Activated T-cell treated with anti-CD3 and anti-CD28 coated beads, Interleukin-2, amount 50 U/mL, for 72 hours (primary cell): ENCODE measurements around the gene SS18L1. TPM values are rescaled to one million over a fixed set of nuclear protein-coding genes. Genes with fewer than 3 reads are reported as not detected.

ENCODE experiments used
- ATAC-seq, 2 donors: fragments of 150-1000 bp; cut with Tn5 transposase; replicated peaks in 1 of 2; 2 replicates each; pipeline ENCODE4 v1.10.0; 2021; ENCODE audit warnings: moderate library complexity in 2 of 2, mild to moderate bottlenecking in 1 of 2
- DNase-seq, 2 donors: peaks; one replicate each; pipeline ENCODE4 v3.0.0; 2021 to 2022; ENCODE audit warnings: mixed read lengths in 1 of 2
- H3K27ac Mint-ChIP-seq: one replicate; pipeline ENCODE4 v1.8.0; 2022; ENCODE audit warnings: mild to moderate bottlenecking, moderate library complexity, mixed read lengths
- H3K27me3 Mint-ChIP-seq: one replicate; pipeline ENCODE4 v1.8.0; 2022; ENCODE audit warnings: low read depth, mixed read lengths
- H3K36me3 Mint-ChIP-seq, 2 donors: one replicate each; pipeline ENCODE4 v1.8.0; 2022; ENCODE audit warnings: mixed read lengths in 2 of 2, mild to moderate bottlenecking in 1 of 2; ENCODE audit not compliant: insufficient read depth in 2 of 2
- H3K4me1 Mint-ChIP-seq: one replicate; pipeline ENCODE4 v1.8.0; 2022; ENCODE audit warnings: low read depth, mixed read lengths
- H3K4me3 Mint-ChIP-seq, 2 donors: one replicate each; pipeline ENCODE4 v1.8.0; 2022; ENCODE audit warnings: mild to moderate bottlenecking in 2 of 2, mixed read lengths in 2 of 2, moderate library complexity in 2 of 2
- H3K9me3 Mint-ChIP-seq, 2 donors: one replicate each; pipeline ENCODE4 v1.8.0; 2022; ENCODE audit warnings: mixed read lengths in 2 of 2
- total RNA-seq, 2 donors: library from RNA; stranded (reverse); gene quantifications; one replicate each; pipeline ENCODE4 v1.2.3, GENCODE V29; 2022

Gene SS18L1
- total RNA-seq, 2 donors from 2014 or later = 16.1 to 19.8 TPM

DNA sequence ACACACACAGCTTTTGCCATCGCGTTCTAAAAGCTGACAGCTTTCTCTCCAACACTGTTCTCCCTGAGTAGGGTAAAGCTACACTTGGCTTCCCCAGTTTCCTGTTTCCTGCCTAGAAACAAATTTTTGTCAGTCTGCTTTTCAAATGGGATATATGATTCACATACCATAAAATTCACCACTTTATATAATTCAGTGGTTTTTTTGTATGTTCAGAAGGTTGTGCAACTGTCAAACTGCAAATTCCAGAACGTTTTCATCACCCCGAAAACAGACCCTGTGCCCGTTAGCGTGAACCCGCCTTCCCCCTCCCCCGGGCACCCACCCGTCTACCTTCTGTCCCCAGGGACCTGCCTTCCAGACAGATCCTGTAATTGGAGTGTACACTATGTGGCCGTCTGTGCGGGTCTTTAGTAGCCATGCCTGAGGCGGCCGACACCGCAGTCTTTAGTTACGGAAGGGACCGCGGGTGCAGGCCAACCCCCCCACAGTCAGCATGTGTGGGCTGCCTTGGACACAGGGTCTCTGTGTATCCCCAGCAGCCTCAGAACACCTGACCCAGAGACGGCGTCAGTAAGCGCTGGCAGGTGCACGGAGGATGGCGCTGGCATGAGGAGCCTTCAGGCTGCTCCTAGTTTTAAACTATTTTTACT, 59.9 kb downstream of the SS18L1 start:
- ATAC-seq = no peak
- H3K27me3 Mint-ChIP-seq = no peaks in the 10 kb centered on the region
- H3K9me3 Mint-ChIP-seq = no peaks in the 10 kb centered on the region
- H3K27ac Mint-ChIP-seq = no peak overlapping the region
- H3K36me3 Mint-ChIP-seq = peaks cover 3 to 14% of the 10 kb centered on the region in 2 donors
- no peaks in the 10 kb centered on the region for H3K4me1 Mint-ChIP-seq
- no peak for DNase-seq
- no peak overlapping the region for H3K4me3 Mint-ChIP-seq

GRCh38 chr20:62205618-62206387, 62.2 kb downstream of the SS18L1 start:
- DNase-seq = no peak
- Mint-ChIP-seq H3K4me3 (no peak overlapping the region), H3K4me1 (no peaks in the 10 kb centered on the region), H3K9me3 (no peaks in the 10 kb centered on the region), H3K27ac (no peak overlapping the region), H3K27me3 (no peaks in the 10 kb centered on the region), H3K36me3 (no peaks in the 10 kb centered on the region)
- no peak for ATAC-seq

- H3K27me3 Mint-ChIP-seq = no peaks in the 10 kb centered on the region
- no peaks in the 10 kb centered on the region for H3K9me3 Mint-ChIP-seq
These were observed 62.8 kb downstream of the SS18L1 start for GRCh38 chr20:62206388-62206775.

DNA sequence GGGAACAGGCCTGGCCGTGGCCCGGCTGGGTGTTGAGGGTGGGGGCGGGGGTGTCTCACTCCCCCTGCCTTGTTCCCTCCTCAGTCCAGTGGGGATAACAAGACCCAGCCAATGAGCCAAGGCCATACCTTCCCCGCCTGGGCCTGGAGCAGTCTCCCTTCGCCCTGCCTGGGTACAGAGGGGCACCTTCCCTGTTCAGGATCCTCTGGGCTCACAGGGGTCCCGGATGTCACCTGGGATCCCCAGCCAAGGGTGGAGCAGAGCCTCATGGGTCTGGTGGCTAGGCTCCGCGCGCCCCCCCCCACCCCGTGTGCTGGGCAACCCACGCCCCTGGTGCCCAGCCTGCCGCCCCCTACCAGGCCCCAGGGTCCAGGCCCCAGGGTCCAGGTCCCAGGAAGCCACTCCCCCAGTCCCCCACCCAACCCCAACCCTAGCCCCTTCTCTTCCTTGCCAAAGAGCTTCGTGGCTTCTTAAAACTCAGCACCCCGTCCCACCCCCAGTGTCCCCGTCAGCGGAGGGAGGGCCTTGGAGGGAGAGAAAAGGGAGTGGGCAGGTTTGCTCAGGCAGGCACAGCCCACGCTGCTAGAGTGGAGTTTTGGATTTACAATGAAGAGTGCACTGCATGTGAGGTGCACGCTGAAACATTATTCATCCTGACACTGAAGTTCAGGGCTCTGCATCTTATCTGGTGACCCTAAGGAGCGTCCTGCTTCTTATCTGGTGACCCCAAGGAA, 64.7 kb downstream of the SS18L1 start:
- H3K36me3 Mint-ChIP-seq = no peaks in the 10 kb centered on the region
- no peaks in the 10 kb centered on the region for H3K4me1 Mint-ChIP-seq
- no peaks in the 10 kb centered on the region for H3K9me3 Mint-ChIP-seq
- DNase-seq (no peak), ATAC-seq (no peak)
- no peak overlapping the region for H3K4me3 Mint-ChIP-seq
- H3K27me3 Mint-ChIP-seq = no peaks in the 10 kb centered on the region
- no peak overlapping the region for H3K27ac Mint-ChIP-seq

More at GRCh38 chr20:62206388-62206775, 62.8 kb downstream of the SS18L1 start:
- DNase-seq (no peak), ATAC-seq (no peak)
- Mint-ChIP-seq H3K4me1 (no peaks in the 10 kb centered on the region), H3K4me3 (no peak overlapping the region), H3K36me3 (no peaks in the 10 kb centered on the region), H3K27ac (no peak overlapping the region)

DNA sequence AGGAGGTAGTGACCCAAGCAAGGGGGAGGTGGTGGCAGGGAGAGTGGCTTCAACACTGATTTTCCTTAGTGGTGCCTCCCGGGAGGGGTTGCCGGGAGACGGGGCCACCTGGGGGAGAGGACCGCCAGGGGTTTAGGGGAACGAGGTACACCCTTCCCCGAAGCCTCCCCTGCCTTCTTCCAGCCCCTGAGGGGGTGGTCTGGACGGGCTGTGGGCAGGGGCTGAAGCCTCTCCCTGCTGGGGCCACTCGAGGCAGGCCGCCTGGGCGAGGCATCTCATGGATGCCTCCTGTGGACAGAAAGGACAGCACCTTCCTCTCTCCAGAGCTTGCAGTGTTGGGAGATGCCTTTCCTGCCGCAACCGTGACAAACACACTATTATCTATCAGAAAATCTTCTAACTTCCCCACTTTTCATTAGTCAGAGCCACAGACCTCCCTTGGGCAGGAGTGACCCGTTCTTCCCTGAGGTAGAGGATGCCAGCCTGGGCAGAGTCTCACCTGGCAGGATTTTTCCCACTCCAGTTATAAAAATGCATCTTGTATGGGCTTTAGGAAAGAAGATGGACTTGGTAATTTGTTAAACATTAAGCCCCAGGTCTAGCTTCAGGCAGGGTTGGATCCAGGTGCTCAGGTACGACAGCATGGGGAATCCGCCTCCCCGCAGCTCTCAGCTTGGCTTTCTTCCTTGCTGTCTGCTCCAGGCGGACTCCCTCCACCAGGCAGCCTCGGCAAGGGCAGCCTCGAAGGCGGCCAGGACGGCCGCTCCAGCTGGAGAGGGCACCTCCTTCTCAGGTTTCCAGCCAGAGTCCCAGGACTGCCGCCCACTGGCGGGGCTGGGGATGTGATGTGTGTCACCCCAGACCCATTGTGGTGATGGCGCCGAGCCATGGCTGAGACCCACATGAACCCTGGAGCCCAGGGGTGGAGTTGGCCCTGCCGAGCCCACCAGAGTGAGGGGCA, 65.5 kb downstream of the SS18L1 start:
- no peaks in the 10 kb centered on the region for H3K27me3 Mint-ChIP-seq
- no peaks in the 10 kb centered on the region for H3K9me3 Mint-ChIP-seq
- H3K4me3 Mint-ChIP-seq = no peak overlapping the region
- H3K4me1 Mint-ChIP-seq = no peaks in the 10 kb centered on the region
- ATAC-seq (no peak), DNase-seq (no peak)
- no peaks in the 10 kb centered on the region for H3K36me3 Mint-ChIP-seq
- no peak overlapping the region for H3K27ac Mint-ChIP-seq

- Mint-ChIP-seq H3K27me3 (peaks cover 7% of the 10 kb centered on the region), H3K4me1 (no peaks in the 10 kb centered on the region), H3K27ac (no peak overlapping the region), H3K4me3 (no peak overlapping the region), H3K9me3 (no peaks in the 10 kb centered on the region), H3K36me3 (no peaks in the 10 kb centered on the region)
- DNase-seq (no peak), ATAC-seq (no peak)
These were observed 66.4 kb downstream of the SS18L1 start for GRCh38 chr20:62209850-62210495.

DNA sequence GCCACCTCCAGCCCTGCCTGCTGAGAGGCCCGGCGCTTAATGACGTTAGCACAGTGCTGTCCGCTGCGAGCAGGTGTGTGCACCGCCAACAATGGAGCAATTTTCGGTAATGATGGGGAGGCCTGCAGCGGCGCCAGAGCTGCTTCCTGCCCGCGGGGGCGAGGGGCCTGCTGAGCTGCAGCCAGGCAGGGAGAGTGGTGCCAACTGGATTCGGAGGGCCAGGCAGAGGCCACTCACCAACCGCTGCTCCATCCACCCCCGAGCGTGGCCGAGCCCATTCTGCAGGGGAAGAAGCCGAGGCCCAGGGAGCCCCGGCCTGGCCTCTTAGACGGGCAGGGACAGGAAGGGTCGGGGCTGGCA, 66.9 kb downstream of the SS18L1 start:
- H3K36me3 Mint-ChIP-seq = no peaks in the 10 kb centered on the region

DNA sequence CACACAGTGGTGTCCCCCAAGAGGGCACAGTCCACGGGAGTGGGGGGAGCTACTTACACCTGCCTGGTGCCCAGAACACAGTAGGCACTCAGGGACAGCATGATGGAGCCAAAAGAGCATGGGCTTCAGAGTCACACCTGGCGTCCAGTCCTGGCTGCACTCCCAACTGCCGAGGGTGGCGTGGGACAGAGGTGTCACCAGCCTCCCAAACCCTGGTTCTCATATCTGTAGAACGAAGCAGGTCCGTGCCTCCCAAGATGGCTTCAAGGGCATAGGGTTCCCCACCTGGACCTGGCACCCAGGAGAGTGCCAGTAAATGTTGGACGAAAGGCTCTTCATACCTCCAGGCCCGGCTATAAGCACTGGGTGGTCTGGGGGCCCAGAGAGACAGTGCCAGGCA, 67.6 kb downstream of the SS18L1 start:
- Mint-ChIP-seq H3K27ac (no peak overlapping the region), H3K4me1 (no peaks in the 10 kb centered on the region)

More for the DNA sequence above, 66.9 kb downstream of the SS18L1 start:
- DNase-seq (no peak), ATAC-seq (no peak)
- Mint-ChIP-seq H3K4me3 (no peak overlapping the region), H3K9me3 (no peaks in the 10 kb centered on the region), H3K27me3 (peaks cover 12% of the 10 kb centered on the region), H3K4me1 (no peaks in the 10 kb centered on the region), H3K27ac (no peak overlapping the region)

DNA sequence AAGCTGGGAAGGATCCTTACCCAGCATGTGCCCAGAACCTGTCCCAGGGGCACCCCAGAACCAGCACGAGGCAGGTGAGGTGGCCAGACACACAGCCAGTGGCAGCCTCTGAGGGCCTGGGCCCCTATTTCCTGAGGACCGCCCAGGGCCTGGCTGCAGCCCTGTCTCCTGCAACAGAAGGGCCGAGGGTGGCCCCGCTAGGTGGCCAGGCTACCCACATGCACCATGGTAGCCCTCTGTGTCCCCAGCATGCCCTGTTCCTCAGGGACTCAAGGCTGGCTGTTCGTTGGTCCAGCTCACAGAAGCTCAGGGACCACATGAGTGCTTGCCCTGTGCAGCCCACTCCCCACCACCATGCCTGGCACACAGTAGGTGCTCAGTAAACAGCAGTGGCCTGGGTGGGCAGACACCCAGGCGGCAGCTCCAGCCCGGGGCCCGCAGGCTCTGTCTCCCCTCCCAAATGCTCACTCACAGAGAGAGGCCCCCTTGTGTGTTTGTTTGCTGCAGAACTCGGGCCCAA, 68.3 kb downstream of the SS18L1 start:
- DNase-seq (no peak), ATAC-seq (no peak)
- Mint-ChIP-seq H3K36me3 (no peaks in the 10 kb centered on the region), H3K27me3 (peaks cover 15% of the 10 kb centered on the region), H3K4me3 (no peak overlapping the region), H3K27ac (no peak overlapping the region), H3K4me1 (no peaks in the 10 kb centered on the region), H3K9me3 (no peaks in the 10 kb centered on the region)

More for the DNA sequence above, 67.6 kb downstream of the SS18L1 start:
- DNase-seq = no peak
- no peak for ATAC-seq
- peaks cover 15% of the 10 kb centered on the region for H3K27me3 Mint-ChIP-seq
- no peaks in the 10 kb centered on the region for H3K36me3 Mint-ChIP-seq
- H3K9me3 Mint-ChIP-seq = no peaks in the 10 kb centered on the region
- H3K4me3 Mint-ChIP-seq = no peak overlapping the region

GRCh38 chr20:62212299-62212698, 68.7 kb downstream of the SS18L1 start:
- H3K4me1 Mint-ChIP-seq = no peaks in the 10 kb centered on the region

DNA sequence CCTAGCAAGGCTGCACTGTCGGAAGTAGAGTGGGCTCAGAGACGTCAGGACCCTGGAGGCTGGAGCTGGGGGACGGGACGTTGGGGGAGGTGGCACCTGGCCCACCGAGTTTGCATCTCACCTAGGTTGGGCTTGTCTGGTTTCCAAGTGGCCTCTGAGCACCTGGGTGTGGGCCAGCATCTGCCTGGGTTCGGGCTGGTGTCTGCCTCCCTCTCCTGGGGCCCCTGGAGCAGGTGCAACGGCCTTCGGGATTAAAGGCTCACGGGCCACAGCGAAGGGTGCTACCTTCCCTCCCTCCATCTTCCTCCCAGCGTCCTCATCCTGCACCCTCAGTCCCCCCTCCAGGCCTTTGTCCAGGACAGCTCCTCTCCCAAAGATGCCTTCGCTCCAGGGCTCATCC, 70.5 kb downstream of the SS18L1 start:
- Mint-ChIP-seq H3K36me3 (no peaks in the 10 kb centered on the region), H3K4me1 (peaks cover 3% of the 10 kb centered on the region), H3K27me3 (peaks cover 25% of the 10 kb centered on the region), H3K9me3 (no peaks in the 10 kb centered on the region), H3K4me3 (no peak overlapping the region), H3K27ac (no peak overlapping the region)
- DNase-seq (no peak), ATAC-seq (no peak)

More at GRCh38 chr20:62212299-62212698, 68.7 kb downstream of the SS18L1 start:
- no peak for DNase-seq
- ATAC-seq = no peak
- Mint-ChIP-seq H3K27me3 (peaks cover 15% of the 10 kb centered on the region), H3K27ac (no peak overlapping the region), H3K36me3 (no peaks in the 10 kb centered on the region), H3K9me3 (no peaks in the 10 kb centered on the region), H3K4me3 (no peak overlapping the region)
